ENCODE results near the gene GNB2.

DNA sequence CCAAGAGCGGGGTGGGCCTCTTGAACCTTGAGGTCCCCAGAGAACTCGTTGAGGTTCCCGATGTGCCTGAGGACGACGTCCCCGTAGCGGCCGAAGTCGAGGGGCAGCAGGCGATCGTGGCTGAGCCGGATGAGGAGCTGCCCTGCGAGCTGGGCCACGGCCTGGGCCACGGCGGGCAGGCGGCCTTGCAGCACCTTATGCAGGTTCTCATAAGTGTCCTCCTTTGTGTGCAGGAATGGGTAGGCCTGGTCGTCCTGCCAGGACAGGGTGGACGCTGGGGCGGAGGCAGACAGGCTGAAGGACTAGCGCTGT, 46.3 kb upstream of the GNB2 start:
- TF ChIP-seq CTCF (IDR thresholded peaks at IDR 0.05) = no peak
- no peak for TF ChIP-seq POLR2A (IDR thresholded peaks at IDR 0.05; ENCODE audit: low read depth)
